Lower leg skin (tissue), 3 donors: ENCODE results near the gene LLGL1.

Experiments used
- CTCF ChIP-seq, 3 donors: fragments of 450-650 bp; IDR thresholded peaks; one replicate each; pipeline ENCODE4 v1.5.1; 2016; ENCODE audit warnings: antibody characterized with exemption in 3 of 3, mild to moderate bottlenecking in 3 of 3, moderate library complexity in 2 of 3
- POLR2A ChIP-seq, 2 donors: fragments of 450-650 bp; IDR thresholded peaks; one replicate each; pipeline ENCODE4 v1.6.1; 2016 to 2017; ENCODE audit warnings: antibody characterized with exemption in 2 of 2, mild to moderate bottlenecking in 1 of 2, moderate library complexity in 1 of 2

GRCh38 chr17:18191236-18191667 lies 34.2 kb upstream of the LLGL1 start:
- TF ChIP-seq CTCF (IDR thresholded peaks at IDR 0.05) (no peak), POLR2A (IDR thresholded peaks at IDR 0.05) (no peak)
